Hematopoietic multipotent progenitor cell treated with erythropoietin and hydrocortisone succinate and interleukin-3 and kit ligand, for 15 days (in vitro differentiated cells): Measurements from ENCODE around the gene C11orf21.
"Not testable (repeated sequence)": the region's sequence is repeated elsewhere in the genome, so short reads cannot be mapped to it uniquely, and the experiment has no call there.

Source experiments
- DNase-seq: peaks from one replicate; pipeline ENCODE4 v3.0.0-alpha.2; 2015; ENCODE audit warnings: low spot score

The C11orf21 gene

DNA sequence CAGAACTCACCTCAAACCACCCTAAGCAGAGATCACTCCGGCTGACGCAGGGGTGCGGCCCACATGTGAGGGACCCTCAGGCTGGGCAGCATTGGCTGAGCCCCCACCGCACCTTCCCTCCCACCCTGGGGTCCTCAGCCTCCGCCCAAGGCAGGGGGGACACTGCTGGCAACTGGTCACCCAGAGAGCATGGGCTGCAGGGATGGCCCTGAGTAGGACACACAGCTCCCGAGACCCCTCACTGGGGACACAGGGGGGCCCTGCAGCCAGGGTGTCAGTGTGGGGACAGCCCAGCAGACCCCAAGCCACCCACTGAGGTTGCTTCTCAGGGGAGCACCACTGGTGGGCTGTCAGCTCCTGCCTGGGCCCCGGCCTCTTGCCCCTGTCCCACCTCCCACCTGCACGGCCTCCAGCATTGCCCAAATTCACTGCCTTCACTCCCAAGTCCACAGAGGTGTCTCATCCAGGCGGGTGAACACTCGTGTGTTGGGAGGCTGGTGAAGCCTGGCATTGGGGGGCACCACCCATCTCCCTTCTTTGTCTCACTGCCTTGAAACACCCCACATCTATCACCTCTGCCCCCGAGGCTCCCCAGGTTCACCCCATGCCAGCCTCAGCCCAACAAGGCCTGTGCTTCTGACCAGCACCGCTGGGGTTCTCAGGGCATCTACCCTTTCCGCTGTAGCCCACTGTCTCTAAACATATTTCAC lies 4.7 kb downstream of the C11orf21 start:
- no peak for DNase-seq

DNA sequence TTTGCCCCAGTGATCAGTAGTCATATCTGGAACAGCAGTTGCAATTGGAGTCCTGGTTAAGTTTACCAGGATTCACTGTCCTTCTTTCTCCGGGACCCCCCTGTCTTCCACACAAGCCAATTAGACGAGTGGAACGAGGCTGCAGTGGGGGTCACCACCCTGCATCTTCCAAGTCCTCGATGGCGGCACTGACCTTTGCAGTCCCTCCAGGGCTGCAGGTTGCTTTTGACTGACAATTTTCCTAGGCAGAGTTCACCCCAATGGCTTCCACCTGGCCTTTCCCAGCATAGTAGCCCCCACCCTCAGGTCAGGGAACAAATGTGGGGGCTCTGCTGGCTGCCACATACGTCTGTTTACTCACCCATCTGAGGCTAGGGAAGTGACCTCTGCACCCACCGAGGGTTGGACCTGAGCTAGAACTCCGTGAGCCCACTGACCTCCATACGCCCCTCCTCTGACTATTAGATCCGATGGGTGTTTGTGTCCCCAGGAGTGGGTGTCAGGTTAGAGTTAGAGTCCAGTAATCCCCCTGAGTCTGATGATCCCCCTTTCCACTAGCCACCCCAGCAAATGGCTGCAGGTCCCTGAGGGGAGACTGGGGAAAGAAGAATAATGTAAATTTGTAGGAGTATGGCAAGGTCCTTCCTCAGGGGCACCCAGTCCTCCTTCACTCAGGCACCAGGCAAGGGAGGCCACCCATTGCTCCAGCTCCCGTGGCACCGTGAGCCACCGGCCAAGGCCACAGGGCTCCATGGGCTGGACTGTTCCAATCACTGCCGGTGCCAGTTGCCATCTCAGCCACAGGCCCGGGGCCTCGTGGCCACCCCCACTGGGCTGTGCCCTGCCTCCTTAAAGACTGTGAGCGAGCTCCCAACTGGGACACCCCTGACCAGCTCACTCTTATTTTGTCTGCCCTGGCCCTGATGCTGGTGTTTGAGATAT lies 5.5 kb downstream of the C11orf21 start:
- no peak for DNase-seq

DNA sequence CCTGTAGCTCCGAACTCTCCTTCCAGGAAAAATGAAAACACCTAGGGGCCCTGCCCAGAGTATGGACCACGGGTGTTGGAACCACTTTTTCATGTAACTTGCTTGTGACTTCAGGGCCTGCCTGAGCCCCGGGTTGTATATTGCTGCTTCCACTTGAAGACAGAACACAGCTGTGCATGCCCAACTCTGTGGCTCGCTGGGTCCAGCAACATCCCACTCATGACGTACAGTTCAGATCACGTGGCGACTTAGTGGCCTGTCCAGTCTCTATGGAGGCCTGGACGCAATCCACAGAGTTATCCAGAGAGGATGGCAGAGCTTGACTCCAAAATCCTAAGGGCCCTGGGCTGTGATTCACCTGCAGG lies 6.8 kb downstream of the C11orf21 start:
- DNase-seq, result no peak

DNA sequence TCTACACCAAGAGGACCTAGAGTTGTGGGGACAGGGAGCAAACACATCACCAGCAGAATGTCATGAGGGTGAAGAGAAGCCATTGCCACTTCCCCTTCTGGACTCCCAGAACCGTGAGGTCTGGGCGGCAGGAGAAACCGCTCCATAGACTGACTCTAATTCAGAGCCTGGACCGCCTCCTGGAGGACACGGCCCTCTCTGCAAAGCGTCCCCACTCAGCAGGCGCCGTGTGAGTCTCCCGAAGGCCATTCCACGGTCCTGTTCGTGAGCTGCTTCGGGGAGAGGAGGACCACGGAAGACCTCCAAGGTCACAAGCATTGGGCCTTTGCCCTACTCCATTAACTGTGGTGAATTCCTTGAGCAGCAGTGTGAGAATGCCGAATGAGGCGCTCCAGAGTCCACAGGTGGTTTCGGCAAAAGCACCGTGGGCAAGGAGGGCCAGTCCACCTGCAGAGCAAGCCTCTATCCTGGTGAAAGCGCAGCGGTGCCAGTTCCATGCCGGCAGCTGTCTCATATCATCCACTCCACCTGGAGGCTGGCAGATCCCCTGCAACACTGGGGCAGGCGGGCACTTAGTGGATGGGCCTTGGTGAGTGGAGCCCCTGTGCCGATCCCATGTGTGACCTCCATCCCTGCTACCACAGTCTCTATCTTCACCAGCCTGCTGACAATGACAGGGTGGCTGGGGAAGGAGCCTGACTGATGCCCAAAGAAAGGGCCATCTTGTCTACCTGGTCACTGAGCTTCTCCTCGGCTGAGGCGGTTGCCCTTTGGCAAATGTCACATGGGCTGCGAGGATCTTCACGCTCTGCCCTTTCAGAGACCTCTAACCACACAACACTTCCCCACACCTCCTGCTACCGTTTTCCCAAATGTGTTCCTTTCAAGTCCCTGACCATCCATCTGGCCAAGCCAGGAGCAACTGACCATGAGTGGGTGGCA lies 7.5 kb downstream of the C11orf21 start:
- DNase-seq, result no peak

DNA sequence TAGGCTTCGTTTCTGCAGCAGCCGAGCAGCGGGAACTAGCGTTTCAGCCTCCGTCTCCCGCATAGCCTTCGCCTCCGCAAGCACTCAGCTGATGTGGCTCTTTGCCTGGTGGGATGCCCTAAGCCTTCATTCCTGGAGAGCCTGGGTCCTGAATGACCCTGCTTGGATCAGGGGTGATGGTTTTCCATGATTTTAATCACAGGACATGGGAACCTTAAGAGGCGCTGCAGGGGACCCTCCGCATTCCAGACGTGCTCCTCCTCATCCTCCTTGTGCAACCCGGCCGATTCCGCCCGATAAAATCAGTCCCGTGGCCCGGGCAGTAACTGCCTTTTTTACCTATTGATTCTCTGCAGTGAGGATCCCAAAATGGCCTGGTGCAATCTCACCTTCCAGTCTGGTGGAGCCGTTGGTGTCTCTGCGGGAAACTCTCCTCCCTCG lies 8.2 kb downstream of the C11orf21 start:
- no peak for DNase-seq

DNA sequence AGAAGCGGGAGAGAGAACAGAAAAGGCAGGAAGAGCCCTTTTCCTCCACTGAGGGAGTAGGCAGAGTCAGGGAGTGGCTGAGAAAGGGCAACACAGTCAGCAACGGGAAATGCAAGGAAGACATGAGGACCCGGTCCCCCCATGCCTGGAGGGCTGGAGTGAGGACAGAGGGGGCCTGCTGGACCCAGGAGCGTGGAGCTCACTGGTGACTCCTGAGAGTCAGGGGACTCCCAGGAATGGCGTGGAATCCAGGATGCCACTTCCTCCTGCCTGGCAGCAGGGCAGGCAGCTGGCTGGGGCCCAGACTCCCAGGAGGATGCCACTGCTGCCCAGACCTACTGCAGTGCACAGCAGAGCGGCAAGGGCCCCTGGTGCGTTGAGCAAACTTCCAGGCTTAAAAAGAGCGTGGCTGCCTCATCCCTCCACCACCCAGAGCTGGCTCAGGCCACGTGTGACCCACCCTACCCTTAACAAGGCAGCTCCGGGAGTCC lies 11.3 kb downstream of the C11orf21 start:
- DNase-seq, result no peak

DNA sequence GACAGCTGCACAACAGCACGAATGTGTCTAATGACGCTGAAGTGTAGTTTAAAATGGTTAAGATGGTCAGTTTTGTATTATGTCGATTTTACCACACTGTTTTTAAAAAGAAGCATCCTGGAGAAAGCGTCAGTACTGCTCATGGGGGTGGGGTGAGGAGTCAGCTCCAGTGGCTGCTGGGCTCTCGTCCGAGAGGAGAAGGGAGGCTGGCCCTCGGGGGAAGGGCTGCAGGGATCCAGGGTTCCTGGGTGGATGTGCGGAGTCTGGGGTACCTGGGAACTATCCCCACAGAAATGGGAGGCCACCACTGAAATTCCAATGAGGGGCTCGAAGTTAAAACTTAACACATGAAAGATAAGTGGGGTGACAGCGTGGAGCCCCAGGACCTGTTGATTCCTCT lies 11.9 kb downstream of the C11orf21 start:
- no peak for DNase-seq

DNA sequence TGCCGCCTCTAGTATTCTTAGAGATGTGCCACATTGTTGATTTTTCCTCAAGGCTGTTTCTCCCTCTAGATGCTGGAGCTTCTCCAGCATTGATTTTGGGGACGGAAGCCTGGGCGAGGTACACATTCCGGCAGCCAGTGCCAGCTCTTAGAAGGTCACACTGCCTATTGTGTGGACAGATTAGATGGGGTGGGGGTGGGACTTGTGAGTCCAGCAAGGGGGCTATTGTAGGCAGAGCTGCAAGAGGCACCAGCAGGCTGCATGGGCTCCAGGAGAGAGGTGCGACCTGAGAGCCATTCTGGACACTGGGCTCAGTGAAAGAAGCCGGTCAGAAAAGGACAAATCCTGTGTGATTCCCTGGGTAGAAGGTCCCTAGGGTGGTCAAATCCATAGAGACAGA lies 12.4 kb downstream of the C11orf21 start:
- DNase-seq, result no peak

DNA sequence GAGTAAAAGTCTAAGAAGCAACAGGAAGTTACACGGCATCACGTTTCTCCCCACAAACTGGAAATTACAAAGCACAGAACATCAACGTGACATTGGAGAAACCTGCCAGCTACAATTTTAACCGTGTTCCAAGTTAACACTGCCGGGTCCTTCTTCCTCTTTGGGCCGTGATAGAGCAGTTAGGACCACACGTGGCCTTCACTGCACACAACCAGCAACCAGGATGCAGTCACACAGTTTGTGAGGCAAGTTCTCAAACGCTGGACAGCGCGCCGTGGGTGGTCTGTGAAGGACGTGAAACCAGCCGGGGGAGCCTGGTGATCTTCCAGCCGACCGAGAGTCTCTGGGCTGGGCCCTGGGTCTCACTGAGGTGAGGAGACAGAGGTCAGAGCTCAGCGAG lies 14.6 kb downstream of the C11orf21 start:
- DNase-seq, result no peak

DNA sequence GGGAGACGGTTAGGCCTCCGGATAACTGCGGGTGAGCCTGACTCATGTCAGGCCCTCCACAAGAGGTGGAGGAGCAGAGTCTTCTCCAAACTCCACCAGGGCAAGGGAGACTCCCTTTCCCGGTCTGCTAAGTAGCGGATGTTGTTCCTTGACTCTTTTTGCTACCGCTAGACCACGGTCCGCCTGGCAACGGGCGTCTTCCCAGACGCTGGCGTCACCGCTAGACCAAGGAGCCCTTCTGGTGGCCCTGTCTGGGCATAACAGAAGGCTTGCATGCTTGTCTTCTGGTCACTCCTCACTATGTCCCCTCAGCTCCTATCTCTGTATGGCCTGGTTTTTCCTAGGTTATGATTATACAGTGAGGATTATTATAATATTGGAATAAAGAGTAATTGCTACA lies 15.4 kb downstream of the C11orf21 start:
- not testable (repeated sequence) for DNase-seq

DNA sequence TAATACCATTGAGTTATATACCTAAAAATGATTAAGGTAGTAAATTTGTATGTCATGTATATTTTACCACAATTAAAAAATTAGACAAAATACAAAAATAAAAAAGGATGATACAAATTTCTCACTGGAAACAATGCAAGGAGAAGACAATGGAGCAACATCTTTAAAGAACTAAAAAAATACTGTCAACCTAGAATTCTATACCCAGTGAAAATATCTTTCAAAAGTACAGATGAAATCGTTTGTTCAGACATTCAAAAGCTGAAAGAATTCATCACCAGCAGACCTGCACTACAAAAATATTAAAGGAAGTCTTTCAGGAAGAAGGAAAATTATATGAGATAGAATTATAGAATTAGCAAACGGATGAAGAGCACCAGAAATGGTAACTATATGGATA lies 21.5 kb downstream of the C11orf21 start:
- DNase-seq, result no peak

DNA sequence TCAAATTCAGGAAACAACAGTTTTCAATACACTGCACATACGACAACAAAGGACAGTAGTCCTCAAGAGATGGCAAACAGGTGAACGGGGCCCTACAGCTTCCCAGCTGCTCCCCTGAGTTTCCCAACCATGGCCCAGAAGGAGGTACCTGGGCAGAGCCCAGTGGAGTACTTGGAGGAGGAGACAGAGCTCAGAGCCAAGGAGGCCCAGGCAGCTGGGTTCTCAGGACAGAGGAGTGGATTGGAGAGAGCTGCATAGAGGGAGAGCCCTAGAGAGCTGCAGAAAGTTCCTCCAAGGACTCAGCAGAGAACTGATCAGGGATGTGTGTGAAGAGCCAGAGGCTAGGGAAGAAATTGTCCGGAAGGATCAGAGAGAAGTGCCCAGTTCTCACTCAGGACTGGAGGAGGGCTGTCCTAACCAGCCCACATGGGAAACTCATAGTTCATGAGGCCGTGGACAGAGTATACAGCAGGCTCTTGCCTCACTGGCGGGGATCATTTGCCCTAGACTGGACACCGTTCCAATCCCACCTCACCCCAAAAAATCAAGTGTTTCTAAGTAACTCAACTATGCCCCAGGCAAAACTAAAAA lies 23.7 kb downstream of the C11orf21 start:
- DNase-seq, result no peak

DNA sequence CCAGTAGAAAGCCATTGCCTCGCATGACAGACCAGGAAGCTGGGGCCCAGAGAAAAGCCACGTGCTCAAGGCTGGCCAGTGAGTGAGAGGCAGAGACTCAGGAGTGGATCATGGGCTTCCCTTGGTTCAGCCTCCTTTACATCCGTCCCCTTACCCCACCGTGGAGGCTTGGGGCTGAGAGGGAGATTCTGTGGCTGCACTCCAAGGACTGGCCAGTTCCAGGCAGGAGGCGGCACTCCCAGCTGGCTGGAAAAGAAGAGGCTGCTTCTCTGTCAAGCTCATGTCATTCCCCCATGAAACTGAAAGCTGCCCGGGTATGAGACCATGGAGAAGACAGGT lies 24.7 kb downstream of the C11orf21 start:
- DNase-seq, result no peak

DNA sequence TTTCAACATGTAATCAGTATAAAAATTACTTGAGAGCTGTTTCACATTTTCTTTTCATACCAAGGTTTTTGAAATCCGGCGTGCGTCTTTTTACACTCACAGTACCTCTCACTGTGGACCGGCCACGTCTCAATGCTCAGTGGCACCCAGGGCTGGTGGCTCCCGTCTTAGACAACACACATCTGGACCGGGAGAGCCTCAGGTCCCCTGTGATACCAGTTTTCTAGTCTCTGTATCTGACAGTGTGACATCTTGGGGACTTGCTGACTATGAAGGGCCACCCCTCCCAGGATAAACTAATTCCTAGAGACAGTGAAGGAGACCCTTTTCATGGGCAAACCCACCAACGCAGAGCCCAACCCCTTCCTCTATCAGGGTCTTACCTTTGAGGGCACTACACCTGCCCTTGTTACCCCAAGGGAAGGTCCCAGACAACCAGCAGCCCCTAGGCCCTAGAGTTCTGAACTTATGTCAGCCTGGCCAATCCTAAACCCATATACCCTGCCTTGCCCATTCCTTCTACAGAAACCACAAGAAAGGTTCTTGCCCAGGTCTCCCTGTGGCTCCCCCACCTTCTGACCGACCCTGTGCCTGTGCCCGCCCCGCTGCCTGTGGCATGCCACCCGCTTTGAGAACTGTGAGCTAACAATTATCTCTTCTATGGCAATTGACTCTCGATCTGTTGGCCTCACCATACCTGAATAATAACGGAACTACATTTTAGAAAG lies 25.3 kb downstream of the C11orf21 start:
- no peak for DNase-seq

DNA sequence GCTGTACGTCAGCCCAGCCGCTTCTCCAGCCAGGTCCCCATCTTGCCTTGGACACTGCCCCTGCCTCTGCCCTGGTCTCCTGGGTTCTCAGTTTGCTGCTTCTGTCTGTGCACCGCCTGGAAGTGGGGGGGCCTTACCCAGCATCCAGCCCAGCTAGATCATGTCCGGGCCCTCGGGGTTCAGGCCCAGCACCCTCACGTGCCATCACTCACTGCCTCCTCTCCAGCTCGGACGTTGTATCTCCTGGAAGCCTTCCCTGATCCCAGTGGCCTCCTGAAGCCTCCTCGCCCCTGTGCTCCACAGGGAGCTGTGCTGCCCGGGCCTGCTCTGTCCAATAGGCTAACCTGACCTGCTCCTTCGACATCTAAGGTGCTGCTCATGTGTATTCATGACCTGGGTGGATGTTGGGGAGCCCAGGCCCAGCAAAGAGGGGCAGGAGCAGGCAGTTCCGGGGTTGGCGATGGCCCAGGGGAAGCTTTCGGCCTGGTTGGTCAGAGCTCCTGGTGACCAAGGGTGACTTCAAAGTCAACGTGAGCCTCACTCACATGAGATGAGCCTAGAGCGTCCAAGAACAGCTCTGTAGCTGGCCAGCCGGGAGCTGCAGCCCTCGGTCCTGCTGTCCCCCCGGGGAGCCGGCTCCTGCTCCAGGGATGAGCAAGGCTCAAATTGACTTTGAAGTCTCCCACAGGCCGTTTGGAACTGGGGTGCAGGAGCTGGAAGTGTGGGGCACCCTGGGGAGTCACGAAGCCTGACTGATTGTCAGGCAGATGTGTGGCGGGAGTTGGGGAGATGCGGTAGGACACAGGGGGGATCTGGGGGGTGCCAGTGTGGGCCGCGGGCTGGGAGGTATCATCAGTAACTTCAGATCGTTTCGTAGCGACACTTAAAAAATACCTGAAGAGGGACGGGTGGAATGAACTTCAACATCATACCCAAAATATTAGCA lies 26.1 kb downstream of the C11orf21 start:
- DNase-seq, result no peak

DNA sequence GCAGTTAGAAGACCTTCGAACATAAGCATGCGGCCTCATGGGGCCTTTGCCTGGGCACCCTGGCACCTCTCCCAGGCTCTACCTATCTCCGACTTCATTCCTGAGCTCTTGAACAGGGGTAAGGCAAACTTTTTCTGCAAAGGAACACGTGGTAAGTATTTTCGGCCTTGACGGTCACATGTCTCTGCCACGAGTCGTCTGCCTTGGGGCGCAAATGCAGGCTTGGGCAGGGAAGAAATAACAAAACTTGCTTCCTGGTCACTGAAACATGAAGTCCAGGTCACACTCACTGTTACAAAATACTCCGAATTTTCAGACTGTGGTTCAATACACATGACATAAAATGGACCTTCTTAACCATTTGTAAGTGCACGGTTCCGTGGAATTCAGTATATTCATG lies 27.9 kb downstream of the C11orf21 start:
- DNase-seq, result no peak

DNA sequence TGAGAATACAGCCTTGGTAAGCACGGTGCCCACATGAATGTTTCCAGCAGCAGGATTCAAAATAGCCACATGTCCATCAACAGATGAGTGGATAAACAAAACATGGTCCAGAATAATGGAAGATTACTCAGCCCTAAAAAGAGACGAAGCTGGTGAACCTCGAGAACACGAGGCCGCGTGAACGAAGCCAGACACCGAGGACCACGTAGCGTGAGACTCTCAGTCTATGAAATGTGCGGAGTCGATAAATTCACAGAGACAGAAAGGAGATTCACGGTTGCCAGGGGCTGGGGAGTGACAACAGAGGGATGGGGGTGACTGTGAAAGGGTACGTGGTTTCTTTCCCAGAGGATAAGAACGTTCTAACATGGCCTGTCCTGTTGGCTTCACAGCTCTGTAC lies 28.4 kb downstream of the C11orf21 start:
- no peak for DNase-seq

DNA sequence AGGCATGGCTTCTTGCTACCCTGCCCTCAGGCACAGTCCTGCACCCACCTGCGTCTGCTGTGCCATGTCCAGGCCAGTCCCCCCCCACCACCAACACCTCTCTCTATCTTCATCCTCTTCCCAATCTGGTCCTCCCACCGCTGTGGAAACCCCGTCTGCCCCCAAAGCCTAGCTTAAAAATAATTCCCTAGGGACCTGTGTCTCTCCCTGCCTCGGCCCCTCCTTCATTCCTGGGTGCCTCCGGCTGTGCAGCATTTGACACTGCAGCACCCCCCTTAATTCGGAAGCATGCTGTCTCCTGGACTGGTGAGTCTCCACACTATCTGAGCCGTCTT lies 28.8 kb downstream of the C11orf21 start:
- DNase-seq, result no peak

DNA sequence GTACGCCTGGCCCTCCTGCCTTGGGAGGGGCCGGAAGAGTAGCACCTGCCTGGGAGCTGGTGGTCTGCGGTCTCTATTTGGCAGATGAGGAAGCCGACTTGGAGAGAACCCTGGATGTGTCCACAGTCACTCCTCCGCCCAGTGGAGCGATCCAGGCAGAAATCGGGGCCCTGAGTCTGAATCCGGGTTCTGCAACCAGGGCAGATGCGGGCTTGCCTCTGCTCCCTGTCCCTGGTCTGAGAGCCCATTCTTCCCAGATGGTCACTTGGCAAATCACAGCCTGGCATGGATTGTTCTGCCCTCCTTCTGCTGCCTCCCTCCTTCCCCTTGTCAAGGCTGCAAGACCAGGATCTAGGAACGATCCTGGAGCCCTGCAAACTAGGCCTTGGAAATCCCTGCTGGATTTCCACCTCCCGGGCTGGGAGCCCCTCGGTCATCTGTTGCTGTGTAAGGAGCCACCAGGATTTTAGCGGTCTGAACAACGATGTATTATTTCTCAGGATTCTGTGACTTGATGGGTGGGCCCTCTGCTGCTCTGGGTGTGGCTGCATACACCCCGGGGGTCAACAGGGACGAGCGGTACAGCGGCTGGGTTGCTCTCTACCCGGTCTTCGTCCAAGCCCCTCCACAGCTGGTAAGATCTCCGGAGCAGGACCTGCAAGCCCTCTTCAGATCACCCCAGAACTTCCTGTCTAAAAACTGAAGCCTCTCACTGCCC lies 29.3 kb downstream of the C11orf21 start:
- no peak for DNase-seq
